Measurements from ENCODE around the gene HK2.
A peak's percentile ranks its signal among the peaks of the same experiment; 100 is the strongest.

DNA sequence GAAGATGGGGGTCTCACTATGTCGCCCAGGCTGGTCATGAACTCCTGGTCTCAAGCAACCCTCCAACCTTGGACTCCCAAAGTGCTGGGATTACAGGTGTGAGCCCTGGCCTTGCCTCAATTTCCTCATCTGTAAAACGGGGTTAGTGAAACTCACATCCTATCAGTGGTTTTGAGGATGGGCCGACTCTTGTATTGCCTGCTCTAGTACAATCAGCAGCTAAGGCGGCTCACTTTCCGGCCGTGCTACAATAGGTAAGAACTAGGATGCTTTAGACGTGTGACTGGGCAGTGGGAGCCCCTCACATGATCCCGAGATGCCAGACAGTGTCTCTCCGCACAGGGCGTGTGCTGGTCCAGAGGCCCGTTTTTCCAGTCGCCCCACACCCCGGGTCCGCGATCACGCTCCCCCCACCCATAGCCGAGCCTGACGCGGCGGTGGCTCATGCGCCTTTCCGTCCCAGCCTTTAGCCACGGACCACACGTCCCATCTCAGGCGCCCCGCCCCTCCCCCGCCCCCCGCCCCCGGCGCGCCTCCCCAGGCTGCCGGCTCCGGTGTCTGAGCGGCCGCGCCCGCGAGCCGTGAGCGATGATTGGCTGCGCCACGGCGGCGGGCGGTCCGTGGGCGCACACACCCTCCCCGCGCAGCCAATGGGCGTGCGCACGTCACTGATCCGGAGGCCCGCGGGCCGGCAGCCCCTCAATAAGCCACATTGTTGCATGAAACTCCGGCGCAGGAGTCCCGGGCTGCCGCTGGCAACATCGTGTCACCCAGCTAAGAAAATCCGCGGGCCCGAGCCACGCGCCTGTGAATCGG, at the start of gene HK2:
- TF ChIP-seq, protein P1, sequence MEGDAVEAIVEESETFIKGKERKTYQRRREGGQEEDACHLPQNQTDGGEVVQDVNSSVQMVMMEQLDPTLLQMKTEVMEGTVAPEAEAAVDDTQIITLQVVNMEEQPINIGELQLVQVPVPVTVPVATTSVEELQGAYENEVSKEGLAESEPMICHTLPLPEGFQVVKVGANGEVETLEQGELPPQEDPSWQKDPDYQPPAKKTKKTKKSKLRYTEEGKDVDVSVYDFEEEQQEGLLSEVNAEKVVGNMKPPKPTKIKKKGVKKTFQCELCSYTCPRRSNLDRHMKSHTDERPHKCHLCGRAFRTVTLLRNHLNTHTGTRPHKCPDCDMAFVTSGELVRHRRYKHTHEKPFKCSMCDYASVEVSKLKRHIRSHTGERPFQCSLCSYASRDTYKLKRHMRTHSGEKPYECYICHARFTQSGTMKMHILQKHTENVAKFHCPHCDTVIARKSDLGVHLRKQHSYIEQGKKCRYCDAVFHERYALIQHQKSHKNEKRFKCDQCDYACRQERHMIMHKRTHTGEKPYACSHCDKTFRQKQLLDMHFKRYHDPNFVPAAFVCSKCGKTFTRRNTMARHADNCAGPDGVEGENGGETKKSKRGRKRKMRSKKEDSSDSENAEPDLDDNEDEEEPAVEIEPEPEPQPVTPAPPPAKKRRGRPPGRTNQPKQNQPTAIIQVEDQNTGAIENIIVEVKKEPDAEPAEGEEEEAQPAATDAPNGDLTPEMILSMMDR (IDR thresholded peaks at IDR 0.05), result no peak
- peak in 2 of 3 donors; percentile 66 to 68 for TF ChIP-seq POLR2A (IDR thresholded peaks at IDR 0.05)
